Ishikawa (cell line): Measurements from ENCODE around the gene EXOSC1.

Source experiments
- CEBPB ChIP-seq: IDR thresholded peaks from 2 replicates; pipeline ENCODE4 v1.6.1; 2012
- CREB1 ChIP-seq: IDR thresholded peaks from 2 replicates; pipeline ENCODE4 v1.6.1; 2012; ENCODE audit warnings: low read depth
- EP300 ChIP-seq: IDR thresholded peaks from 2 replicates; pipeline ENCODE4 v1.6.1; 2012; ENCODE audit warnings: borderline replicate concordance
- FOXM1 ChIP-seq: IDR thresholded peaks from 2 replicates; pipeline ENCODE4 v1.6.1; 2012; ENCODE audit warnings: low read depth, borderline replicate concordance
- RAD21 ChIP-seq: IDR thresholded peaks from 2 replicates; pipeline ENCODE4 v1.6.1; 2012; ENCODE audit warnings: low read depth
- REST ChIP-seq: IDR thresholded peaks from 2 replicates; pipeline ENCODE4 v1.6.1; 2012; ENCODE audit warnings: low read depth, mild to moderate bottlenecking
- TAF1 ChIP-seq: IDR thresholded peaks from 2 replicates; pipeline ENCODE4 v1.6.1; 2012; ENCODE audit warnings: low read depth, mild to moderate bottlenecking
- TCF12 ChIP-seq: IDR thresholded peaks from 2 replicates; pipeline ENCODE4 v1.6.1; 2012; ENCODE audit warnings: low read depth
- TEAD4 ChIP-seq: IDR thresholded peaks from 2 replicates; pipeline ENCODE4 v1.6.1; 2012
- ZBTB7A ChIP-seq: IDR thresholded peaks from 2 replicates; pipeline ENCODE4 v1.6.1; 2012; ENCODE audit warnings: low read depth

EXOSC1 gene

GRCh38 chr10:97388152-97388551 is 57.7 kb downstream of the EXOSC1 start:
- TF ChIP-seq ZBTB7A (no peak), CREB1 (no peak), FOXM1 (no peak), TCF12 (no peak), TEAD4 (no peak), EP300 (no peak), RAD21 (no peak), TAF1 (no peak), CEBPB (no peak), REST (no peak)
